Neural cell (in vitro differentiated cells): ENCODE results near the gene NHS. TPM values are rescaled to one million over a fixed set of nuclear protein-coding genes. Genes with fewer than 3 reads are reported as not detected.

Experiments
- H2AFZ ChIP-seq: fragments of 200-600, 300-800 bp; sonication (generic), shearing (Covaris generic); 2 replicates; pipeline ENCODE4 v1.6.0; 2014; ENCODE audit warnings: low read depth, mild to moderate bottlenecking, antibody characterized with exemption, low read length, moderate library complexity
- H3F3A ChIP-seq: fragments of 200-600 bp; shearing (Covaris generic); 2 replicates; pipeline ENCODE4 v1.6.1; 2016; ENCODE audit warnings: mild to moderate bottlenecking, moderate library complexity, mixed read lengths, antibody characterized with exemption, low read length; ENCODE audit not compliant: insufficient read depth, poor library complexity, severe bottlenecking
- H3K27ac ChIP-seq: fragments of 200-600, 300-800 bp; sonication (generic), shearing (Covaris generic); 2 replicates; pipeline ENCODE4 v1.5.1; 2014; ENCODE audit warnings: mild to moderate bottlenecking, low read length, moderate library complexity
- H3K27me3 ChIP-seq: fragments of 300-800, 200-600 bp; sonication (generic), shearing (Covaris generic); 2 replicates; pipeline ENCODE4 v1.6.0; 2014; ENCODE audit warnings: mild to moderate bottlenecking, low read depth, low read length, moderate library complexity; ENCODE audit not compliant: insufficient read depth
- H3K36me3 ChIP-seq: fragments of 300-800, 200-600 bp; sonication (generic), shearing (Covaris generic); 2 replicates; pipeline ENCODE4 v1.5.1; 2014; ENCODE audit warnings: mild to moderate bottlenecking, antibody characterized with exemption, low read length, moderate library complexity; ENCODE audit not compliant: insufficient read depth
- H3K4me2 ChIP-seq: fragments of 300-800, 200-600 bp; sonication (generic), shearing (Covaris generic); 2 replicates; pipeline ENCODE4 v1.6.0; 2014; ENCODE audit warnings: mild to moderate bottlenecking, low read length
- H3K4me3 ChIP-seq: fragments of 300-800, 200-600 bp; sonication (generic), shearing (Covaris generic); 2 replicates; pipeline ENCODE4 v1.5.1; 2014; ENCODE audit warnings: mild to moderate bottlenecking, low read length, moderate library complexity
- H3K79me2 ChIP-seq: fragments of 200-600 bp; shearing (Covaris generic); replicated peaks from 2 replicates; pipeline ENCODE4 v1.6.0; 2014; ENCODE audit warnings: mild to moderate bottlenecking, low read length, moderate library complexity; ENCODE audit not compliant: insufficient read depth
- H3K9ac ChIP-seq: fragments of 300-800, 200-600 bp; sonication (generic), shearing (Covaris generic); 2 replicates; pipeline ENCODE4 v1.6.1; 2016; ENCODE audit warnings: mild to moderate bottlenecking, low read length, mixed read lengths
- H3K9me2 ChIP-seq: fragments of 200-600 bp; shearing (Covaris generic); 2 replicates; pipeline ENCODE4 v1.6.1; 2016; ENCODE audit warnings: mild to moderate bottlenecking, low read length, mixed read lengths; ENCODE audit not compliant: insufficient read depth
- H3K9me3 ChIP-seq: fragments of 200-600, 300-800 bp; sonication (generic), shearing (Covaris generic); 2 replicates; pipeline ENCODE4 v1.6.1; 2016; ENCODE audit warnings: mild to moderate bottlenecking, mixed run types, low read length, moderate library complexity, mixed read lengths
- H4K20me1 ChIP-seq: fragments of 200-600 bp; shearing (Covaris generic); 2 replicates; pipeline ENCODE4 v1.6.1; 2016; ENCODE audit warnings: mild to moderate bottlenecking, mixed run types; ENCODE audit not compliant: insufficient read depth
- CTCF ChIP-seq: fragments of 450-650 bp; IDR thresholded peaks from 2 replicates; pipeline ENCODE4 v1.5.1; 2014; ENCODE audit warnings: antibody characterized with exemption, mild to moderate bottlenecking, moderate library complexity; ENCODE audit not compliant: poor library complexity, severe bottlenecking
- EP300 ChIP-seq: fragments of 450-650 bp; conservative IDR thresholded peaks from 2 replicates; pipeline ENCODE4 v1.6.1; 2014; ENCODE audit warnings: antibody characterized with exemption, mild to moderate bottlenecking, moderate library complexity; ENCODE audit not compliant: poor library complexity, severe bottlenecking
- EZH2 ChIP-seq: fragments of 200-600, 300-800 bp; shearing (Covaris generic), sonication (generic); IDR thresholded peaks from 2 replicates; pipeline ENCODE4 v1.6.1; 2014; ENCODE audit warnings: antibody characterized with exemption, low read length, borderline replicate concordance, mild to moderate bottlenecking; ENCODE audit not compliant: insufficient read depth, poor library complexity, severe bottlenecking
- MXI1 ChIP-seq: fragments of 450-650 bp; conservative IDR thresholded peaks from 2 replicates; pipeline ENCODE4 v1.6.1; 2014; ENCODE audit warnings: antibody characterized with exemption, mild to moderate bottlenecking; ENCODE audit not compliant: poor library complexity, severe bottlenecking
- POLR2AphosphoS5 ChIP-seq: IDR thresholded peaks from 2 replicates; pipeline ENCODE4 v1.6.1; 2012
- RAD21 ChIP-seq: fragments of 450-650 bp; conservative IDR thresholded peaks from 2 replicates; pipeline ENCODE4 v1.6.1; 2014; ENCODE audit warnings: antibody characterized with exemption, mild to moderate bottlenecking, moderate library complexity
- REST ChIP-seq: IDR thresholded peaks from 2 replicates; pipeline ENCODE4 v1.6.1; 2012; ENCODE audit warnings: borderline replicate concordance
- SMC3 ChIP-seq: fragments of 450-650 bp; conservative IDR thresholded peaks from 2 replicates; pipeline ENCODE4 v1.6.1; 2014; ENCODE audit warnings: antibody characterized with exemption, mild to moderate bottlenecking, moderate library complexity; ENCODE audit not compliant: poor library complexity
- TAF1 ChIP-seq: IDR thresholded peaks from 2 replicates; pipeline ENCODE4 v1.6.1; 2012; ENCODE audit warnings: low read depth
- polyA plus RNA-seq: library from polyadenylated mRNA; depleted of rRNA; stranded (reverse); fragments of >200 nt; gene quantifications from 2 replicates; pipeline ENCODE4 v1.2.3, GENCODE V29; 2014

Gene NHS
- polyA plus RNA-seq, 1 donor from 2014 or later = 1.9 TPM

DNA sequence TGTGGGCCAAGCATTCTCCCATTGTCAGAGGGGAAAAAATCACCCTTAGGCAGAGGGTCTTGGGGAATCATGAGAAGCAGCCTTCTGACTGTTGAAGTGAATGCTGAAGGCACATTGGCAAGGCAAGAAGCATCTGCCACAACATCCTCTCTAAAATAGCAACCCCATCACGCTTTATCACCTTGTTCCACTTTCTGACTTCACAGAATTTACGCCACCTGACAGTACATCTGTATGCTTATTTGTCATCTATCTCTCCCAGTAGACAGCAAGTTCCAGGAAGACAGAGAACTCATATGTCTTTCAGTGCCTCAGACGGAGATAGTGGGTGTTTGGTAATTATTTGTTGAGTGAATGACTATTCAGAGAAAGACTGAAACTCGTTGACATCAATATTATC, 293.9 kb downstream of the NHS start:
- H3K27me3 ChIP-seq = no peaks in the 10 kb centered on the region
- no peaks in the 10 kb centered on the region for H3F3A ChIP-seq
- TF ChIP-seq REST (no peak), RAD21 (no peak), TAF1 (no peak), MXI1 (no peak), EP300 (no peak), SMC3 (no peak), EZH2 (no peak), POLR2AphosphoS5 (no peak), CTCF (no peak)
- H2AFZ ChIP-seq = no peak overlapping the region
- H3K4me3 ChIP-seq = no peak overlapping the region
- no peaks in the 10 kb centered on the region for H3K36me3 ChIP-seq
- H3K79me2 ChIP-seq = no peaks in the 10 kb centered on the region
- H3K9me3 ChIP-seq = no peaks in the 10 kb centered on the region
- H3K27ac ChIP-seq = no peak overlapping the region
- no peaks in the 10 kb centered on the region for H3K9me2 ChIP-seq
- H3K4me2 ChIP-seq = no peak overlapping the region
- H3K9ac ChIP-seq = no peak overlapping the region
- H4K20me1 ChIP-seq = no peaks in the 10 kb centered on the region

GRCh38 chrX:17669458-17669857, 294.5 kb downstream of the NHS start:
- no peak overlapping the region for H3K4me3 ChIP-seq
- TF ChIP-seq RAD21 (no peak), EZH2 (no peak), REST (no peak), POLR2AphosphoS5 (no peak), EP300 (no peak), SMC3 (no peak), CTCF (no peak), MXI1 (no peak), TAF1 (no peak)
- H3K9me2 ChIP-seq = no peaks in the 10 kb centered on the region
- no peaks in the 10 kb centered on the region for H3K79me2 ChIP-seq
- no peak overlapping the region for H3K4me2 ChIP-seq
- no peaks in the 10 kb centered on the region for H3K9me3 ChIP-seq
- no peaks in the 10 kb centered on the region for H3K27me3 ChIP-seq
- H3K27ac ChIP-seq = no peak overlapping the region
- no peaks in the 10 kb centered on the region for H3F3A ChIP-seq
- H2AFZ ChIP-seq = no peak overlapping the region
- no peaks in the 10 kb centered on the region for H4K20me1 ChIP-seq
- no peaks in the 10 kb centered on the region for H3K36me3 ChIP-seq
- no peak overlapping the region for H3K9ac ChIP-seq
